ENCODE measurements around the gene RILPL2.

DNA sequence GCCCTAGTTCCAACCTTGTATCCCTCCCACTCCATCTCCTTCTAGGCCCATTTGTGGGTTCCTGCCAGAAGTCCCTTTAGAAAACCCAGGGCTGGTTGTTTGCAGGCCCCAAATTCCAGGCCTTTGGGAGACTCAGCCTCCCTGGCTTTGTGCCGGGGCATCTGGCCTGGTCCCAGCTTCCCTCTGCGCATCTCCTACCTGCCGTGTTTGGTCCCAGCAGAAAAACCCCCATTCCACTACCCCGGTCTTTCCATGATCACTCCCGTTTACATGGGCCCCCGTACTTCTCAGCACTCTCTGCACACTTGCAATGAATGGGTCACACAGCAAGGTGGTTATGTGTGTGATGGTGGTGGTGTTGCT lies 37.2 kb downstream of the RILPL2 start:
- TF ChIP-seq ZC3H4 (CRISPR knock-in tag; IDR thresholded peaks at IDR 0.05; ENCODE audit: borderline replicate concordance) = no peak
- TF ChIP-seq POLR2A (IDR thresholded peaks at IDR 0.05; ENCODE audit: insufficient read depth in 1 of 2, low read depth in 2 of 2, low read length in 2 of 2) = no peak
- TF ChIP-seq SIN3A (IDR thresholded peaks at IDR 0.05; ENCODE audit: borderline replicate concordance, low read depth, low read length) = no peak
- no peak for TF ChIP-seq ZNF282 (IDR thresholded peaks at IDR 0.05; ENCODE audit: partially characterized antibody)
- TF ChIP-seq, protein P1, sequence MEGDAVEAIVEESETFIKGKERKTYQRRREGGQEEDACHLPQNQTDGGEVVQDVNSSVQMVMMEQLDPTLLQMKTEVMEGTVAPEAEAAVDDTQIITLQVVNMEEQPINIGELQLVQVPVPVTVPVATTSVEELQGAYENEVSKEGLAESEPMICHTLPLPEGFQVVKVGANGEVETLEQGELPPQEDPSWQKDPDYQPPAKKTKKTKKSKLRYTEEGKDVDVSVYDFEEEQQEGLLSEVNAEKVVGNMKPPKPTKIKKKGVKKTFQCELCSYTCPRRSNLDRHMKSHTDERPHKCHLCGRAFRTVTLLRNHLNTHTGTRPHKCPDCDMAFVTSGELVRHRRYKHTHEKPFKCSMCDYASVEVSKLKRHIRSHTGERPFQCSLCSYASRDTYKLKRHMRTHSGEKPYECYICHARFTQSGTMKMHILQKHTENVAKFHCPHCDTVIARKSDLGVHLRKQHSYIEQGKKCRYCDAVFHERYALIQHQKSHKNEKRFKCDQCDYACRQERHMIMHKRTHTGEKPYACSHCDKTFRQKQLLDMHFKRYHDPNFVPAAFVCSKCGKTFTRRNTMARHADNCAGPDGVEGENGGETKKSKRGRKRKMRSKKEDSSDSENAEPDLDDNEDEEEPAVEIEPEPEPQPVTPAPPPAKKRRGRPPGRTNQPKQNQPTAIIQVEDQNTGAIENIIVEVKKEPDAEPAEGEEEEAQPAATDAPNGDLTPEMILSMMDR (CRISPR knock-in tag; IDR thresholded peaks at IDR 0.05) = no peak
- TF ChIP-seq, protein P2, sequence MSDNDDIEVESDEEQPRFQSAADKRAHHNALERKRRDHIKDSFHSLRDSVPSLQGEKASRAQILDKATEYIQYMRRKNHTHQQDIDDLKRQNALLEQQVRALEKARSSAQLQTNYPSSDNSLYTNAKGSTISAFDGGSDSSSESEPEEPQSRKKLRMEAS (IDR thresholded peaks at IDR 0.05) = no peak
- TF ChIP-seq, protein P3, sequence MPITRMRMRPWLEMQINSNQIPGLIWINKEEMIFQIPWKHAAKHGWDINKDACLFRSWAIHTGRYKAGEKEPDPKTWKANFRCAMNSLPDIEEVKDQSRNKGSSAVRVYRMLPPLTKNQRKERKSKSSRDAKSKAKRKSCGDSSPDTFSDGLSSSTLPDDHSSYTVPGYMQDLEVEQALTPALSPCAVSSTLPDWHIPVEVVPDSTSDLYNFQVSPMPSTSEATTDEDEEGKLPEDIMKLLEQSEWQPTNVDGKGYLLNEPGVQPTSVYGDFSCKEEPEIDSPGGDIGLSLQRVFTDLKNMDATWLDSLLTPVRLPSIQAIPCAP (CRISPR knock-in tag; IDR thresholded peaks at IDR 0.05; ENCODE audit: low read depth) = no peak
- no peak for TF ChIP-seq NFYB (CRISPR knock-in tag; IDR thresholded peaks at IDR 0.05)
- TF ChIP-seq ZNF703 (CRISPR knock-in tag; IDR thresholded peaks at IDR 0.05; ENCODE audit: borderline replicate concordance) = no peak
- no peak for TF ChIP-seq U2AF2 (IDR thresholded peaks at IDR 0.05; ENCODE audit: low read depth, low read length)
- TF ChIP-seq, protein P4, sequence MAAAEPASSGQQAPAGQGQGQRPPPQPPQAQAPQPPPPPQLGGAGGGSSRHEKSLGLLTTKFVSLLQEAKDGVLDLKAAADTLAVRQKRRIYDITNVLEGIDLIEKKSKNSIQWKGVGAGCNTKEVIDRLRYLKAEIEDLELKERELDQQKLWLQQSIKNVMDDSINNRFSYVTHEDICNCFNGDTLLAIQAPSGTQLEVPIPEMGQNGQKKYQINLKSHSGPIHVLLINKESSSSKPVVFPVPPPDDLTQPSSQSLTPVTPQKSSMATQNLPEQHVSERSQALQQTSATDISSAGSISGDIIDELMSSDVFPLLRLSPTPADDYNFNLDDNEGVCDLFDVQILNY (CRISPR knock-in tag; conservative IDR thresholded peaks at IDR 0.05) = no peak
- no peak for TF ChIP-seq ATM (IDR thresholded peaks at IDR 0.05; ENCODE audit: borderline replicate concordance)
- no peak for TF ChIP-seq ZNF296 (CRISPR knock-in tag; conservative IDR thresholded peaks at IDR 0.05)

Measured in HepG2 (cell line).